Amniotic epithelial cell (primary cell): ENCODE results near the gene TMEM139.
A peak's percentile ranks its signal among the peaks of the same experiment; 100 is the strongest.

Experiments
- DNase-seq: peaks from one replicate; pipeline ENCODE4 v3.0.0-alpha.2; 2010; ENCODE audit warnings: low read depth

TMEM139 gene

DNA sequence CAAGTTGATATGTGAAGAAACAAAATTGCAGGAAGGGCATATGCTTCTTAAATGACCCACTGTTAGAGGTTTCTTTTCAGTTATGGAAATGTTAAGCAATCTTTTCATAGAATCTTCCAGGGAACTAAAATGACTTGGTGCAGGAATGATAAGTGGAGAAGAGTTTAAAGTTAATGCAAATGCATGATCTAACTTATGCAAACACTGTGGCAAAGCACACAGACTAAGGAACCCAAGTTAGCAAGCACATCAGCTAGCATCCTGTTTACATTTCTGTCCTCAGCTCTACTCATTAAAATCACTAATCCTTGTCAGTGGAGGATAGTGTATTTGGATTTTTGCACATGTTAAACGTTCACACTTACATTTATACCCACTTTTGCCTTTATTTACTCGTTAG lies 40.5 kb downstream of the TMEM139 start:
- no peak for DNase-seq

DNA sequence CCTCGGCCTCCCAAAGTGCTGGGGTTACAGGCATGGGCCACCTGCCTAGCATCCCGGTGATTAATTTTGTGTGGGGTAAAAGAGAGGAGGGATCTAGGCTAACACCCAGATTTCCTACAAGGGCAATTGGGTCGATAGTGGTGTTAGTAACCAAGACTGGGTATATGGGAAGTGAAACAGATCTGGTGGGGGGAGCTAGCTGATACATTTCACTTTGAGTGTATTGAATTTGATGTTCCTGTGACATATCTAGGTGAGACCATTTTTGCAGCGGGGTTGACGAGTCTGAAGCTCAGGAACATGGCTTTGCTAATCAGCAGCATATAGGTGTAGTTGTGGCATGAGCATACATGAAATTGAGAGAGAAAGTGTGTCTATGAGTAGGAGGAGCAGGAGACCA lies 43.1 kb downstream of the TMEM139 start:
- no peak for DNase-seq

DNA sequence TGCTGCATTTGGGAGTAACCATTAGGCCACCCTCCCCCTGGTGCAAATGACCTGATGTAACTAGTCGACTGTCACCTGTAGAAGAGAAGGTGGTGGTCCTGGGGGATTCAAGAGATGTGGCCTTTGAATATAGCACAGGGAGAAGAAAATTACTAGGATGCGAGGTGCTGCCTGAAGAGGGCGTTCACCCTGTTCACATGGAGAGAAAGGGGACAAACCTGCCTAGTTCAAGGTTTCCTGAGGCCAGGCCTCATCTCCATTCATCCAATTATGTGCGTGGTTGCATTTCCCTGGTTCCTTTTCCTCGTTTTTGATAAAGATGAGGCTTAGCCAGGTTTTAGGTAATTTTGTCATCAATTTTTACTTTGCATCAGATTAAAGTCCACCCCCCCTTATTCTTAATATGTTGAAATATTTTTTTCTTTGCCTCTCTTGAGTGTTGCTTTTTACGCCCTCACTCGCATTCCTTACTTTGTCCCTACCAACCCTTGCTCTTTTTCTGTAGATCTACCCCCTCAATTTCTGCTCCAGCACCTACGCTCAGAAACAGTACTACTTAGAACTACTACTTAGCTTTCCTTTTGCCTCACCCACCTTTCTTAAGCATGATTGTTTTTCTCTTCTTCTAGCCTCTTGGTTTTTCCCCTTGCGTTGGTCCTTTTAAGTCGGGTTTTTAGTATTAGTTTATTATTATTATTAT lies 44.9 kb downstream of the TMEM139 start:
- DNase-seq, result no peak

DNA sequence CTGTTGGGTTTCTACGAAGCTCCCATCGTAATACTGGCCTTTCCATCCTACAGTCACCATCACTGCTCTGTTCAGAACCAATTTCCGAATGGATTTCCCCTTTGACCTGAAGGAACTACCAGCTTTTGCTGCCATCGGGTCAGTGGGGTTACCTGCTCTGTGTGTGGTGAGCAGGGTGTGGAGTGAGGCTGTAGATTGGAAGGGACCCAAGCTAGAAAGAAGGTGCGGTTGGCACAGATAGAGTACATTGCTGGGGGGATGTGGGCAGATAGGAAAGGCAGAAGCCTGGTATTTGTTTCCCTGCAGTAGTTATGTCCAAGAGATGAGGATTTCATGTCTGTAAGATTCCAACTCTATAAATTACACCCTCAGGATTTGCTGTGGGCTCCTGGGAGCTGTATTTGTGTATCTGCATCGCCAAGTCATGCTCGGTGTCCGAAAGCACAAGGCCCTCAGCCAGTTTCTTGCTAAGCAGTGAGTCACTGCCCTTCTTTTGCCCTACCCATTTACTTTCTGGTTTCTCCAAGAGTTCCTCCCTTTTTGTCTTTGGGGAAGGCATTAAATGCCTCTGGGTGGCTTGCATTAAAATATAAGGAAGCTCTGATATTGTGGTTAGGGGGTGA lies 46.5 kb downstream of the TMEM139 start:
- peak; percentile 78 for DNase-seq

DNA sequence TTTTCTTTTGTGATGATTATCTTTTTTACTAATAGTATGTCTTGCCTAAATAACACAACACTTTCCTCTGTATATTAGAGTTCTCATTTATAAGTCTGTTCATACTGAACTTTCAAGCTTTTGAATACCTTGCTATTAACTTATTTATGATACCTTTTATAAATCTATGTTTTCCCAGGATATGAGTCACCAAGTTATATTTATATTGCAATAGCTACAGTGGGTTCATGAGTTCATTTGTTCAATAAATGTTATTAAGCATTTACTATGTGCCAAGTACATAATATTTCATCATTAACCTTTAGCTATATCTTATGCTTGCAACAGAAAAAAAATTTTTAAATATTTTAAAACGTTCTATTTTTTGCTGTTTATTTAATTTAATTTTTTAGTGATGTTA lies 49.5 kb downstream of the TMEM139 start:
- DNase-seq, result no peak

DNA sequence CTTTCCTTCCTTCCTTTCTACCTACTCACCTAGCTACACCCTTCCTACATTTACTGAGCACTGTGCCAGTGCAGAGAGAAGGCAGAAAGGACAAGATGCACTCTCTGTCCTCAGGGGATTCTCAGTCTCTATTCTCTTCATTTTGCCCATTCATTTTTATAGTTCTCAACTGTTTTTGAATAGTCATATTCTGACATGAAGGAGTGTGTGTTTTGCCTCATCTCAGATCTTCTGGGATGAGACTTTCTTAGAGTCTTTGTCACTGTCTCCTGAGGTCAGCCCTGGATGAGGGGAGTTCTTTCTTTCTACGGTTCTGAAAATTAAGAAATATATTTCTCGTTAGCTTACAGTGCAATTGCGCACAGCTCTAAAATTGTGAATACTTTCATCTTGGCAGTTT lies 52.5 kb downstream of the TMEM139 start:
- DNase-seq, result no peak
